ENCODE results near the gene CMTM7.

The CMTM7 gene

DNA sequence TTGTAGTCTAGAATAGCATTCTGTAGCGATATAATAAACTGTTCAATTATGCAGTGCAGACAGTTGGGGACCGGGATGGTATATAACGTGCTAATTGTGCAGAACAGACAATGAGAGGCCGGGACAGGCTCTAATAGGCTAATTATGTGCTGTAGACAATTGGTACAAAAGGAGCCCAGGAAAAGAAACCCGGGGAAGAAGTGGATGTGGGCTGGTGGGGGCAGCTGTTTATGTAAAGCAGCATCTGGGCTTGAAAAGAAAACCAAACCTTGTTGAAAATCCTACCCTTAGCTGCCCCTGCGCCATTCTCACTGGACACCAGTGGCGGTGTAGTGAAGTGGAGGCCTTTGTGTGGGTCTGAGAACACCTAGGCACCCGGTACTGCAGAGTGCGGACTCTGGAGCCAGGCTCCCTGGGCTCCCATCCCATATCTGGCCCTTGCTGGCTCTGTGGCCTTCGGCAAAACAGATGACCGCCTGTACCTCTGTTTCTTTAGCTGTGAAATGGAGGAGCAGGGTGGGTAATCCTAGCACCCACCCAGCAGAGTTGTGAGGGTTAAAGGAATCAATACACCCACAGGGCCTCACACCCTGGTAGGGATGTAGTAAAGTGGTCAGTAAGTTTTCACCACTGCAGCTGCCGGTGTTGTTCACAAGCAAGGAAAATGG is 59.5 kb downstream of the CMTM7 start:
- CTCF ChIA-PET = interaction anchor here (0.6 to 1.1 kb wide), 3 partner anchors 10 to 273 kb away, joined by 3 to 4 read pairs (median 4); no protein-coding TSS in a partner anchor
- Histone ChIP-seq H3K9me3 (ENCODE audit: control insufficient read depth, insufficient read depth, low read depth, low read length) (no peaks in the 10 kb centered on the region), H3K4me1 (ENCODE audit: control insufficient read depth, insufficient read depth, low read length) (no peaks in the 10 kb centered on the region), H3K4me3 (ENCODE audit: low read depth, low read length) (no peak overlapping the region), H3K36me3 (ENCODE audit: control insufficient read depth in 2 of 2, insufficient read depth in 1 of 2, low read length in 2 of 2) (peaks cover 0 to 14% of the 10 kb centered on the region in 2 experiments; a peak in 2 of 3 replicates), H3K27ac (ENCODE audit: extremely low read depth, low read depth, low read length) (no peak overlapping the region)
- POLR2A ChIA-PET = no interaction called here
- TF ChIP-seq KLF16 (tag by site-specific recombination; IDR thresholded peaks at IDR 0.05) (no peak), SALL2 (tag by site-specific recombination; IDR thresholded peaks at IDR 0.05; ENCODE audit: borderline replicate concordance) (no peak)

DNA sequence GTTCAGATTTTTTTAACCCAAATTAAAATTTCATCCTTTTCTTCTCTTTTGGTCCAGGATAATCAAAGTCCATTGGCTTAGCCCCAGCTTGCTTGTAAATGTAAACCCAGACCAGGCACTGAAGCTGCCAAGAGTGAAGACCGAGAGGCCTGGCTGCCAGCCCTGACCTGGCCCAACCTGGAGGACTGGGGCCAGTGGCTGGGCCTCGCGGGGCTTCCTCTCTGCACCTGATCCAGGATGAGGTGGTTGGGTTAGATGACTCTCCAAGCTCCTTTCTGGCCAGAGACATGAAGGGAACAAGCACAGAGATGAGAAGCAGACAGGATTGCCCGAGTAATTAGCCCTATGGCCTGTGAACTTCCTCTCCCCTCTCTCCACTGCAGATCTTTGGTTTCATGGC is 60.4 kb downstream of the CMTM7 start:
- CTCF ChIA-PET = interaction anchor here (0.6 kb wide), 1 partner anchor 275 kb away, joined by 3 read pairs; no protein-coding TSS in a partner anchor

DNA sequence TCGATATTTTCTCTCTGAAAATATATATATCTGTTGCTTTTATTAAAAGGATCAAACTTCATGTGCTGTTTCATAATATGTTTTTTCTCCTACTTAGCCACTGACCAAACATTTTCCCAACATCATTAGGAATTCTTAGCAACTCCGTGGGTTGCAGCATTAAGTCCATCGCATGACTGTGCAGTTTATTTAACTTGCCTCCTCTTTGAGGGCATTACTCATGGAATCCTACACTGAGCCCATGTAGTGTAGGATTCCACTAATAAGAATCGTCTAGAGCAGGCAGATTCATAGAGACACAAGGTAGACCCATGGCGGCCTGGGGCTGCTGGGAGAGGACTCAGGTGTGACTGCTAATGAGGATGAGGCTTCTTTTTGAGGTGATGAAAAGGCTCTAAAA is 61.7 kb downstream of the CMTM7 start:
- TF ChIP-seq ZNF391 (tag by site-specific recombination; IDR thresholded peaks at IDR 0.05; ENCODE audit: borderline replicate concordance, low read depth) = no peak
- no peak for TF ChIP-seq ZNF146 (tag by site-specific recombination; IDR thresholded peaks at IDR 0.05)
- TF ChIP-seq KLF1 (tag by site-specific recombination; IDR thresholded peaks at IDR 0.05) = no peak
- TF ChIP-seq ZNF394 (tag by site-specific recombination; IDR thresholded peaks at IDR 0.05; ENCODE audit: borderline replicate concordance) = no peak
- TF ChIP-seq, protein P1, sequence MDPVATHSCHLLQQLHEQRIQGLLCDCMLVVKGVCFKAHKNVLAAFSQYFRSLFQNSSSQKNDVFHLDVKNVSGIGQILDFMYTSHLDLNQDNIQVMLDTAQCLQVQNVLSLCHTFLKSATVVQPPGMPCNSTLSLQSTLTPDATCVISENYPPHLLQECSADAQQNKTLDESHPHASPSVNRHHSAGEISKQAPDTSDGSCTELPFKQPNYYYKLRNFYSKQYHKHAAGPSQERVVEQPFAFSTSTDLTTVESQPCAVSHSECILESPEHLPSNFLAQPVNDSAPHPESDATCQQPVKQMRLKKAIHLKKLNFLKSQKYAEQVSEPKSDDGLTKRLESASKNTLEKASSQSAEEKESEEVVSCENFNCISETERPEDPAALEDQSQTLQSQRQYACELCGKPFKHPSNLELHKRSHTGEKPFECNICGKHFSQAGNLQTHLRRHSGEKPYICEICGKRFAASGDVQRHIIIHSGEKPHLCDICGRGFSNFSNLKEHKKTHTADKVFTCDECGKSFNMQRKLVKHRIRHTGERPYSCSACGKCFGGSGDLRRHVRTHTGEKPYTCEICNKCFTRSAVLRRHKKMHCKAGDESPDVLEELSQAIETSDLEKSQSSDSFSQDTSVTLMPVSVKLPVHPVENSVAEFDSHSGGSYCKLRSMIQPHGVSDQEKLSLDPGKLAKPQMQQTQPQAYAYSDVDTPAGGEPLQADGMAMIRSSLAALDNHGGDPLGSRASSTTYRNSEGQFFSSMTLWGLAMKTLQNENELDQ (tag by site-specific recombination; IDR thresholded peaks at IDR 0.05; ENCODE audit: low read depth) = no peak
- no peak for TF ChIP-seq ZNF701 (tag by site-specific recombination; IDR thresholded peaks at IDR 0.05)
- TF ChIP-seq, protein P2, sequence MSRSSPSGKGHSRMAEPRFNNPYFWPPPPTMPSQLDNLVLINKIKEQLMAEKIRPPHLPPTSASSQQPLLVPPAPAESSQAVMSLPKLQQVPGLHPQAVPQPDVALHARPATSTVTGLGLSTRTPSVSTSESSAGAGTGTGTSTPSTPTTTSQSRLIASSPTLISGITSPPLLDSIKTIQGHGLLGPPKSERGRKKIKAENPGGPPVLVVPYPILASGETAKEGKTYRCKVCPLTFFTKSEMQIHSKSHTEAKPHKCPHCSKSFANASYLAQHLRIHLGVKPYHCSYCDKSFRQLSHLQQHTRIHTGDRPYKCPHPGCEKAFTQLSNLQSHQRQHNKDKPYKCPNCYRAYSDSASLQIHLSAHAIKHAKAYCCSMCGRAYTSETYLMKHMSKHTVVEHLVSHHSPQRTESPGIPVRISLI (tag by site-specific recombination; IDR thresholded peaks at IDR 0.05) = no peak
- TF ChIP-seq ZNF558 (tag by site-specific recombination; IDR thresholded peaks at IDR 0.05) = no peak
- no peak for TF ChIP-seq KLF16 (tag by site-specific recombination; IDR thresholded peaks at IDR 0.05)
- no peak for TF ChIP-seq ZNF768 (tag by site-specific recombination; IDR thresholded peaks at IDR 0.05)
- TF ChIP-seq ZNF530 (tag by site-specific recombination; IDR thresholded peaks at IDR 0.05; ENCODE audit: low read depth) = no peak
- no peak for TF ChIP-seq ZNF175 (tag by site-specific recombination; IDR thresholded peaks at IDR 0.05)
- TF ChIP-seq, protein P3, sequence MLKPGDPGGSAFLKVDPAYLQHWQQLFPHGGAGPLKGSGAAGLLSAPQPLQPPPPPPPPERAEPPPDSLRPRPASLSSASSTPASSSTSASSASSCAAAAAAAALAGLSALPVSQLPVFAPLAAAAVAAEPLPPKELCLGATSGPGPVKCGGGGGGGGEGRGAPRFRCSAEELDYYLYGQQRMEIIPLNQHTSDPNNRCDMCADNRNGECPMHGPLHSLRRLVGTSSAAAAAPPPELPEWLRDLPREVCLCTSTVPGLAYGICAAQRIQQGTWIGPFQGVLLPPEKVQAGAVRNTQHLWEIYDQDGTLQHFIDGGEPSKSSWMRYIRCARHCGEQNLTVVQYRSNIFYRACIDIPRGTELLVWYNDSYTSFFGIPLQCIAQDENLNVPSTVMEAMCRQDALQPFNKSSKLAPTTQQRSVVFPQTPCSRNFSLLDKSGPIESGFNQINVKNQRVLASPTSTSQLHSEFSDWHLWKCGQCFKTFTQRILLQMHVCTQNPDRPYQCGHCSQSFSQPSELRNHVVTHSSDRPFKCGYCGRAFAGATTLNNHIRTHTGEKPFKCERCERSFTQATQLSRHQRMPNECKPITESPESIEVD (tag by site-specific recombination; IDR thresholded peaks at IDR 0.05) = no peak
- TF ChIP-seq ZFP41 (tag by site-specific recombination; IDR thresholded peaks at IDR 0.05; ENCODE audit: borderline replicate concordance) = no peak
- TF ChIP-seq, protein P4, sequence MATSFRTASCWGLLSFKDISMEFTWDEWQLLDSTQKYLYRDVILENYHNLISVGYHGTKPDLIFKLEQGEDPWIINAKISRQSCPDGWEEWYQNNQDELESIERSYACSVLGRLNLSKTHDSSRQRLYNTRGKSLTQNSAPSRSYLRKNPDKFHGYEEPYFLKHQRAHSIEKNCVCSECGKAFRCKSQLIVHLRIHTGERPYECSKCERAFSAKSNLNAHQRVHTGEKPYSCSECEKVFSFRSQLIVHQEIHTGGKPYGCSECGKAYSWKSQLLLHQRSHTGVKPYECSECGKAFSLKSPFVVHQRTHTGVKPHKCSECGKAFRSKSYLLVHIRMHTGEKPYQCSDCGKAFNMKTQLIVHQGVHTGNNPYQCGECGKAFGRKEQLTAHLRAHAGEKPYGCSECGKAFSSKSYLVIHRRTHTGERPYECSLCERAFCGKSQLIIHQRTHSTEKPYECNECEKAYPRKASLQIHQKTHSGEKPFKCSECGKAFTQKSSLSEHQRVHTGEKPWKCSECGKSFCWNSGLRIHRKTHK (tag by site-specific recombination; IDR thresholded peaks at IDR 0.05) = no peak
- CTCF ChIA-PET = no interaction called here
- POLR2A ChIA-PET = no interaction called here
- no peaks in the 10 kb centered on the region for H3K4me1 ChIP-seq (ENCODE audit: control insufficient read depth, insufficient read depth, low read length)
- no peaks in the 10 kb centered on the region for H3K9me3 ChIP-seq (ENCODE audit: control insufficient read depth, insufficient read depth, low read depth, low read length)
- H3K4me3 ChIP-seq (ENCODE audit: low read depth, low read length) = no peak overlapping the region
- peaks cover 0 to 14% of the 10 kb centered on the region in 2 experiments; a peak in 2 of 3 replicates for H3K36me3 ChIP-seq (ENCODE audit: control insufficient read depth in 2 of 2, insufficient read depth in 1 of 2, low read length in 2 of 2)
- H3K27ac ChIP-seq (ENCODE audit: extremely low read depth, low read depth, low read length) = no peak overlapping the region

More for the DNA sequence above, 60.4 kb downstream of the CMTM7 start:
- POLR2A ChIA-PET = no interaction called here
- TF ChIP-seq, protein P5, sequence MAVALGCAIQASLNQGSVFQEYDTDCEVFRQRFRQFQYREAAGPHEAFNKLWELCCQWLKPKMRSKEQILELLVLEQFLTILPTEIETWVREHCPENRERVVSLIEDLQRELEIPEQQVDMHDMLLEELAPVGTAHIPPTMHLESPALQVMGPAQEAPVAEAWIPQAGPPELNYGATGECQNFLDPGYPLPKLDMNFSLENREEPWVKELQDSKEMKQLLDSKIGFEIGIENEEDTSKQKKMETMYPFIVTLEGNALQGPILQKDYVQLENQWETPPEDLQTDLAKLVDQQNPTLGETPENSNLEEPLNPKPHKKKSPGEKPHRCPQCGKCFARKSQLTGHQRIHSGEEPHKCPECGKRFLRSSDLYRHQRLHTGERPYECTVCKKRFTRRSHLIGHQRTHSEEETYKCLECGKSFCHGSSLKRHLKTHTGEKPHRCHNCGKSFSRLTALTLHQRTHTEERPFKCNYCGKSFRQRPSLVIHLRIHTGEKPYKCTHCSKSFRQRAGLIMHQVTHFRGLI (tag by site-specific recombination; IDR thresholded peaks at IDR 0.05) = 0 out of 2 replicates have a peak, but pooled peaks have one; percentile 19
- TF ChIP-seq, protein P6, sequence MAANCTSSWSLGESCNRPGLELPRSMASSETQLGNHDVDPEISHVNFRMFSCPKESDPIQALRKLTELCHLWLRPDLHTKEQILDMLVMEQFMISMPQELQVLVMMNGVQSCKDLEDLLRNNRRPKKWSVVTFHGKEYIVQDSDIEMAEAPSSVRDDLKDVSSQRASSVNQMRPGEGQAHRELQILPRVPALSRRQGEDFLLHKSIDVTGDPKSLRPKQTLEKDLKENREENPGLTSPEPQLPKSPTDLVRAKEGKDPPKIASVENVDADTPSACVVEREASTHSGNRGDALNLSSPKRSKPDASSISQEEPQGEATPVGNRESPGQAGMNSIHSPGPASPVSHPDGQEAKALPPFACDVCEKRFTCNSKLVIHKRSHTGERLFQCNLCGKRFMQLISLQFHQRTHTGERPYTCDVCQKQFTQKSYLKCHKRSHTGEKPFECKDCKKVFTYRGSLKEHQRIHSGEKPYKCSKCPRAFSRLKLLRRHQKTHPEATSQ (tag by site-specific recombination; IDR thresholded peaks at IDR 0.05) = no peak
- Histone ChIP-seq H3K4me3 (ENCODE audit: low read depth, low read length) (no peak overlapping the region), H3K4me1 (ENCODE audit: control insufficient read depth, insufficient read depth, low read length) (no peaks in the 10 kb centered on the region), H3K27ac (ENCODE audit: extremely low read depth, low read depth, low read length) (no peak overlapping the region), H3K36me3 (ENCODE audit: control insufficient read depth in 2 of 2, insufficient read depth in 1 of 2, low read length in 2 of 2) (peaks cover 0 to 14% of the 10 kb centered on the region in 2 experiments; a peak in 2 of 3 replicates), H3K9me3 (ENCODE audit: control insufficient read depth, insufficient read depth, low read depth, low read length) (no peaks in the 10 kb centered on the region)

Data from HEK293 (cell line).